Omental fat pad (tissue), 4 donors: ENCODE data around the gene FAM107B. TPM values are rescaled to one million over a fixed set of nuclear protein-coding genes. Genes with fewer than 3 reads are reported as not detected.

ENCODE experiments used
- ATAC-seq: fragments of 150-250 bp; one replicate; pipeline ENCODE4 v1.9.1; 2016; ENCODE audit warnings: mild to moderate bottlenecking, moderate library complexity; ENCODE audit not compliant: low FRiP score
- DNase-seq: peaks from one replicate; pipeline ENCODE4 v3.0.0-alpha.2; 2019; ENCODE audit warnings: low spot score
- total RNA-seq, 4 donors: library from RNA; depleted of rRNA; stranded (reverse); fragments of >200 nt; gene quantifications; one replicate each; pipeline ENCODE4 v1.1.0, GENCODE V29; 2016
- TF ChIP-seq, protein P1 (sequence below), 3 donors: fragments of 450-650 bp; IDR thresholded peaks; one replicate each; pipeline ENCODE4 v1.5.1; 2016 to 2017; ENCODE audit warnings: antibody characterized with exemption in 3 of 3, mild to moderate bottlenecking in 3 of 3, moderate library complexity in 2 of 3

Gene FAM107B
- total RNA-seq, 4 donors from 2014 or later: 27.3 to 77.5 (median 53.7) TPM

DNA sequence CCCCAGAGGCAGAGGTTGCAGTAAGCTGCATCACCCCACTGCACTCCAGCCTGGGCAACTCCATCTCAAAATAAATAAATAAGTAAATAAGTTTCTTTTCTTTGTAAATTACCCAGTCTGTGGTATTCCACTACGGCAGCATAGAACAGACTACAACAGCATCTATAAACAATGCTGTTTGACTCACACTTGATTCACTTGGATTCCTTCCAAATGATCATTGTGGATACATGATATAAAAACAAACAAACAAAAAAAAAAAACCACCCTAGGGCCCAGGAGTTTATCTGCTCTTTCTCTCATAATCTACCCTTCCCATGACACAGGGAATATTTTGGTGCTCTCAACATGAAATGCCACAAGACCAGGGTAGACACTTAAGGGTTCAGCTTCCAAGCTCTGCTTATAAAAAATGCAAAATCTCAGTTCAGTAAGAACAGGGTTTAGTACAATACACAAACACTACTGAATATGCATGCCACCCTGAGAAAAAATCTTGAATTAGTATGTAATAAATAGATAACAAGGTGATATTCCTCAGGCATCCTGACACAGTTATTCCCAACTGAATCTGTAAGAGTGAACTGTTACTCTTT lies 200.9 kb downstream of the FAM107B start:
- ATAC-seq: no peak

DNA sequence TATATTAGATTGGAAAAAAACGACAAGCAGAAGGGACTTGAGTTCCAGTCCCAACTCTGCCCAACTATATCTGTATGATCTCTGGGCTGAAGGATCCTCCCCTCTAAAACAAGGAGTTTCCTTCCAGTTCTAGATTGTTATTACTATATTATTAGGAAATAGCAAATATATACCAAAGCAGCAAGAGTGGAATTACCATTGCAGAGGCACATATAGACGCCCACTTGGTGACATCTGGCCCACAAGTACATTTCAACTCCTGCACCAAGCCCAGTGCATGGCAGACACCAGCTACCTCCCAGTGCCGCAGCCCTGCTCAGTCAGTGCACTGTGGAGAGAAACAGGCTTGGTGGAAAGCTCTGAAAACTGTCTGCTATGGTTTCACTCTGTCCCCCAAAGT lies 201.9 kb downstream of the FAM107B start:
- TF ChIP-seq, protein P1, sequence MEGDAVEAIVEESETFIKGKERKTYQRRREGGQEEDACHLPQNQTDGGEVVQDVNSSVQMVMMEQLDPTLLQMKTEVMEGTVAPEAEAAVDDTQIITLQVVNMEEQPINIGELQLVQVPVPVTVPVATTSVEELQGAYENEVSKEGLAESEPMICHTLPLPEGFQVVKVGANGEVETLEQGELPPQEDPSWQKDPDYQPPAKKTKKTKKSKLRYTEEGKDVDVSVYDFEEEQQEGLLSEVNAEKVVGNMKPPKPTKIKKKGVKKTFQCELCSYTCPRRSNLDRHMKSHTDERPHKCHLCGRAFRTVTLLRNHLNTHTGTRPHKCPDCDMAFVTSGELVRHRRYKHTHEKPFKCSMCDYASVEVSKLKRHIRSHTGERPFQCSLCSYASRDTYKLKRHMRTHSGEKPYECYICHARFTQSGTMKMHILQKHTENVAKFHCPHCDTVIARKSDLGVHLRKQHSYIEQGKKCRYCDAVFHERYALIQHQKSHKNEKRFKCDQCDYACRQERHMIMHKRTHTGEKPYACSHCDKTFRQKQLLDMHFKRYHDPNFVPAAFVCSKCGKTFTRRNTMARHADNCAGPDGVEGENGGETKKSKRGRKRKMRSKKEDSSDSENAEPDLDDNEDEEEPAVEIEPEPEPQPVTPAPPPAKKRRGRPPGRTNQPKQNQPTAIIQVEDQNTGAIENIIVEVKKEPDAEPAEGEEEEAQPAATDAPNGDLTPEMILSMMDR (IDR thresholded peaks at IDR 0.05): no peak
- DNase-seq: no peak
- ATAC-seq: no peak

More for the DNA sequence above, 200.9 kb downstream of the FAM107B start:
- TF ChIP-seq, protein P1 (IDR thresholded peaks at IDR 0.05): no peak
- DNase-seq: no peak

DNA sequence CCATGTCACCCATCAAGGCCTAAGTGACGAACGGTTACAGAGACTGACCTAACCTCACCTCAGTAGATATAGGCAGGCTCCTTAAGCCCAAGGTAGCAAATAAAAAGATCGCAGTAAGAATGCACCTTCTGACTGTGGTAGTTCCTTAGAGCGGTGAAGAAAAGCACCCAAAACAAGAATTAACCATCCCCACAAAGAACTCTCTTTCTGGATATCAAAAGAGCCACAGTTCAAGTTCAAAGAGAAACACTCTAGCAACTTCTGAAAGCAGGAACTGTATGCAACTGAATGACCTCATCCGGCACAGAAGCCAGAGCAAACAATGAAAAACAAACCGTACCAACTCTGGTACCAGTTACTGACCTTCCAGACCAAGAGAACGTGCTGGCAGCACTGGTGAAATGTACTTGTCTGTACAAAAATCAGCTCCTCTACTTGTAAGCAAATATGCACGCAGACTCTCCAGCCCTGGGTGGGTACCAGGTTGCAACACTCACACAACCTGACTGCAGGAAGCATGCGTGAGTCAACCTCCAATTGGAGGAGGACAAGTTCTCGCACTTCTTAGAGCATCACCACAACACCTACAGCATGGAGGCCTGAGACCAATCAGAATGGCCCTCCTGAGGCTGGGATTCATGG lies 202.7 kb downstream of the FAM107B start:
- TF ChIP-seq, protein P1 (IDR thresholded peaks at IDR 0.05): no peak
- ATAC-seq: peak; percentile 81
- DNase-seq: no peak

DNA sequence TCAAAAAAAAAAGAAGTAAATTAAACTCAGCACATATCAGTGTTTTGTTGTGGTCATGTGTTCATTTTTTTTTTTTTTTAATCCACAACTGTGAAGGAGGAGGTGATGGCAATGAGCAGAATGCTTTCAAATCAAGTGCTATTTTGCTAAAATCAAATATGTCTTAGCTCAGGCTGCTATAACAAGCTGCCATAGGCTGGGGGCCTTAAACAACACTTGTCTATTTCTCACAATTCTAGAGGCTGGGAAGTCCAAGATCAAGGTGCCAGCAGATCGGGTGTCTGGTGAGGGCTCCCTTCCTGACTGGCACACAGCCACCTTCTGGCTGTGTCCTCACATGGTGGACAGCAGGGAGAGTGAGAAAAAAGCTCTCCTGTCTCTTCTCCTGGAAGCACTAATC lies 203.9 kb downstream of the FAM107B start:
- DNase-seq (no peak), ATAC-seq (no peak)
- TF ChIP-seq, protein P1 (IDR thresholded peaks at IDR 0.05): no peak

DNA sequence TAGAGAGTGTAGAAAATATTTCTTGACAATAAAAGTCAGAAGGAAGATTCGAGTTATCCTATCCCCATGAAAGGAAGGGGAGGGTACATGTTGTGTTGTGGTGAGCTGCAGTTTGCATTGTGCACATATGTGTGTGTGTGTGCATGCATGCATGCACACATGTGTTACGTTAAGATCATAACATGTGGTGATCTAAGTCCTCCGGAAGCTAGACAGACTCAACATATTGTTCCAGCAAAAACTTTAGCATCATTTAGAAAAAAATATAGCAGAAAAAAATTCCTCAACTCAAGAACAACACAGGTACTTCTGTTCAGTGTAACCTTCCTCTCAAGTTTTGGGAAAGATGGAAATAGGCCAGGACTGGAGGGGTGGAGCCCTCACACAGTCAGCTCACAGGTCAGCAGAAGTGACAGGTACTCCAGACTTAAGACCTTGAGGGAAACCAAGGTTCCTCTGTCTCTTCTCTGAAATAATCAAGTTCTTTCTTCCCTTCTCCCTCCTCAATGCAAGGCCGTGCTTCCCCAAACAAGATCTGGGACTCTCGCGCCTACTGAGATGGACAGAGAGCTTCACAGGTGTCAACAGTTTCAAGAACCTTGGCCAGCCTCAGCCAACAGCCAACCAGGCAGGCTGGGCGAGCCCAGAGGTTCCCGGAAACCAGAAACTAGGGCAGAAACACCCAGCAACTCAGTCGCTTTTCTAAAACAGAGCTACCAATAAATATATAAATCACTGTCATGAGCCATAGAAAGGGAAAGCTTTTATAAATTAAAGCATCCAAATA lies 205.2 kb downstream of the FAM107B start:
- no peak for ATAC-seq
- TF ChIP-seq, protein P1 (IDR thresholded peaks at IDR 0.05): no peak

DNA sequence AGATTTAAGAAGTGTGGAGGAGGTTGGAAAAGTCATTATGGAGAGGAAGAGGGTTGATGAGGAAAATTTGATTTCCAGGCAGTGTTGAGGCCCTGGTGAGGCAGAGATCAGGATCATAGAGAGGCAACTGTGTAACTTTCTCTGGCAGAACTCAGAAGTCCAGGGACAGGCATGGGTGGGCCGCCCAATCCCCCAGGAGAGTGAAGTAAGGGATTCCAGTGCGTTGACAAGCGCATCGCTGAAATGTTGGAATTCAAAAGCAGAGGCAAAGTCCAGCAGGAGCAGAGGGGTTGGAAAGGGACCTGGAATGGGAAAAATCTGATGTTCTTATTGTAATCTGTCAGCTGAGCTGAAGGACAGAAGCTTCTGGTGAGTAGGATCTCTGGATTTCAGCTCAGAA lies 207.3 kb downstream of the FAM107B start:
- DNase-seq (no peak), ATAC-seq (no peak)
- TF ChIP-seq, protein P1 (IDR thresholded peaks at IDR 0.05): no peak

More for the DNA sequence above, 205.2 kb downstream of the FAM107B start:
- no peak for DNase-seq
